HCT116 (cell line): ENCODE results near the gene ADAMTS20. TPM values are rescaled to one million over a fixed set of nuclear protein-coding genes. Genes with fewer than 3 reads are reported as not detected.

Source experiments
- ATAC-seq: fragments of 200-7000 bp; cut with Tn5 transposase; 2 replicates; pipeline ENCODE4 v1.9.1; 2020; ENCODE audit warnings: mild to moderate bottlenecking, moderate library complexity
- BruUV-seq: library from RNA; stranded (reverse); fragments of 400-500 nt; replicated peaks from 2 replicates; lab custom pipeline; 2021; lab: Mats Ljungman, UMichigan
- CTCF ChIA-PET: fragments of 300-600 bp; sonication (Branson Sonifier 250); formaldehyde crosslinking; loops from one replicate; lab custom pipeline; 2021; ENCODE audit warnings: antibody characterized with exemption; lab: Charles Lee
- POLR2A ChIA-PET: fragments of 300-600, 350-600 bp; sonication (Branson Sonifier 250); formaldehyde crosslinking; loops from one replicate; lab custom pipeline; 2021; ENCODE audit warnings: antibody characterized with exemption; lab: Charles Lee
- RAD21 ChIA-PET, 2 experiments: fragments of 300-600 bp; sonication (Branson Sonifier 250); formaldehyde crosslinking; loops; one replicate each; lab custom pipeline; 2023; ENCODE audit warnings: low total read pairs in 2 of 2; ENCODE audit not compliant: uncharacterized antibody in 2 of 2, unreplicated experiment in 2 of 2, low non-redundant PET in 1 of 2; lab: Charles Lee
- DNase-seq: peaks from one replicate; pipeline ENCODE4 v3.0.0-alpha.2; 2010; ENCODE audit warnings: low read depth, low spot score
- H2AFZ ChIP-seq: fragments of 200-600 bp; shearing (Covaris generic), sonication (generic); 2 replicates; pipeline ENCODE4 v1.6.1; 2017; ENCODE audit warnings: low read depth, mixed run types, mixed read lengths, antibody characterized with exemption, low read length; ENCODE audit not compliant: poor library complexity, severe bottlenecking
- H3K27ac ChIP-seq: 2 replicates; pipeline ENCODE4 v1.5.1; 2012; ENCODE audit warnings: low read depth, low read length
- H3K27me3 ChIP-seq: fragments of 200-600 bp; sonication (generic); 2 replicates; pipeline ENCODE4 v1.6.1; 2016; ENCODE audit warnings: mixed run types, low read length, mixed read lengths; ENCODE audit not compliant: insufficient read depth
- H3K36me3 ChIP-seq, 2 experiments: fragments of 200-500 bp in 1 of 2; fragments of 200-600 bp in 1 of 2; sonication (Bioruptor generic) in 1 of 2; sonication (generic) in 1 of 2; 2 replicates each; pipeline versions ENCODE4 v1.5.1 to v1.6.1; 2014 to 2016; ENCODE audit warnings: low read length in 2 of 2, inconsistent platforms in 1 of 2, mixed read lengths in 1 of 2, mixed run types in 1 of 2; ENCODE audit not compliant: insufficient read depth in 2 of 2, control insufficient read depth in 1 of 2
- H3K4me1 ChIP-seq, 2 experiments: fragments of 200-600 bp in 1 of 2; sonication (generic) in 1 of 2; 2 replicates each; pipeline versions ENCODE4 v1.5.1 to v1.6.1; 2012 to 2017; ENCODE audit warnings: low read length in 2 of 2, inconsistent platforms in 1 of 2, mild to moderate bottlenecking in 1 of 2, mixed read lengths in 1 of 2, mixed run types in 1 of 2, moderate library complexity in 1 of 2; ENCODE audit not compliant: insufficient read depth in 2 of 2, control insufficient read depth in 1 of 2
- H3K4me2 ChIP-seq: fragments of 200-600 bp; sonication (generic); 2 replicates; pipeline ENCODE4 v1.6.1; 2017; ENCODE audit warnings: mixed run types, low read length, mixed read lengths
- H3K4me3 ChIP-seq, 2 experiments: fragments of 200-600 bp in 1 of 2; sonication (generic) in 1 of 2; replicated peaks in 1 of 2; 2 replicates each; pipeline ENCODE4 v1.5.1; 2011 to 2016; ENCODE audit warnings: low read length in 2 of 2, control low read depth in 1 of 2, low read depth in 1 of 2, mild to moderate bottlenecking in 1 of 2, mixed read lengths in 1 of 2, mixed run types in 1 of 2
- H3K79me2 ChIP-seq: fragments of 200-600 bp; sonication (generic); 2 replicates; pipeline ENCODE4 v1.6.1; 2017; ENCODE audit warnings: mild to moderate bottlenecking, mixed run types, low read length, moderate library complexity, mixed read lengths; ENCODE audit not compliant: insufficient read depth
- H3K9ac ChIP-seq: fragments of 200-600 bp; sonication (generic); 2 replicates; pipeline ENCODE4 v1.6.1; 2016; ENCODE audit warnings: low read length, mixed read lengths
- H3K9me2 ChIP-seq: fragments of 200-600 bp; sonication (generic), shearing (Covaris generic); 2 replicates; pipeline ENCODE4 v1.6.1; 2017; ENCODE audit warnings: mixed run types, mild to moderate bottlenecking, moderate library complexity; ENCODE audit not compliant: insufficient read depth
- H3K9me3 ChIP-seq, 2 experiments: fragments of 200-500 bp in 1 of 2; fragments of 200-600 bp in 1 of 2; sonication (Bioruptor generic) in 1 of 2; sonication (generic) in 1 of 2; 2 replicates each; pipeline ENCODE4 v1.6.1; 2014 to 2017; ENCODE audit warnings: low read length in 2 of 2, mixed read lengths in 2 of 2, inconsistent platforms in 1 of 2, low read depth in 1 of 2, mild to moderate bottlenecking in 1 of 2, mixed run types in 1 of 2, moderate library complexity in 1 of 2; ENCODE audit not compliant: control insufficient read depth in 1 of 2, insufficient read depth in 1 of 2
- H4K20me1 ChIP-seq: fragments of 200-600 bp; sonication (generic), shearing (Covaris generic); 2 replicates; pipeline ENCODE4 v1.6.1; 2017; ENCODE audit warnings: mixed run types, mild to moderate bottlenecking, moderate library complexity; ENCODE audit not compliant: insufficient read depth
- CBX3 ChIP-seq: IDR thresholded peaks from 2 replicates; pipeline ENCODE4 v1.6.1; 2012; ENCODE audit warnings: low read depth
- EGR1 ChIP-seq: IDR thresholded peaks from 2 replicates; pipeline ENCODE4 v1.6.1; 2012; ENCODE audit warnings: low read depth
- EZH2 ChIP-seq: fragments of 200-600 bp; sonication (generic); IDR thresholded peaks from 2 replicates; pipeline ENCODE4 v1.6.1; 2017; ENCODE audit warnings: antibody characterized with exemption, mixed run types
- MAX ChIP-seq: IDR thresholded peaks from 2 replicates; pipeline ENCODE4 v1.6.1; 2012
- RAD21 ChIP-seq: IDR thresholded peaks from 2 replicates; pipeline ENCODE4 v1.6.1; 2012; ENCODE audit warnings: low read depth, mild to moderate bottlenecking
- REST ChIP-seq: IDR thresholded peaks from 2 replicates; pipeline ENCODE4 v1.6.1; 2012; ENCODE audit warnings: low read depth
- SIN3A ChIP-seq: IDR thresholded peaks from 2 replicates; pipeline ENCODE4 v1.6.1; 2012; ENCODE audit warnings: low read depth
- SP1 ChIP-seq: IDR thresholded peaks from 2 replicates; pipeline ENCODE4 v1.6.1; 2012; ENCODE audit warnings: low read depth
- TCF7L2 ChIP-seq: IDR thresholded peaks from 2 replicates; pipeline ENCODE4 v1.7.0; 2011; ENCODE audit warnings: borderline replicate concordance, inconsistent platforms; ENCODE audit not compliant: insufficient read depth, insufficient read length; ENCODE audit errors: extremely low read depth
- YY1 ChIP-seq: IDR thresholded peaks from 2 replicates; pipeline ENCODE4 v1.6.1; 2011; ENCODE audit warnings: low read length, low read depth, moderate library complexity, mild to moderate bottlenecking; ENCODE audit not compliant: insufficient replicate concordance; ENCODE audit errors: extremely low read depth
- ZFX ChIP-seq: fragments of 450-650 bp; IDR thresholded peaks from 2 replicates; pipeline ENCODE4 v1.6.1; 2017
- ZNF274 ChIP-seq: fragments of 200-500 bp; sonication (Bioruptor generic); IDR thresholded peaks from 2 replicates; pipeline ENCODE4 v1.6.1; 2014; ENCODE audit warnings: mild to moderate bottlenecking, low read depth, low read length, inconsistent platforms
- intact Hi-C: fragments of 100-400 bp; cut with micrococcal nuclease; formaldehyde crosslinking; loops from 2 replicates; pipeline ENCODE4 v1.10.0; 2022
- total RNA-seq: library from RNA; stranded (reverse); gene quantifications from one replicate; pipeline ENCODE4 v1.2.1, GENCODE V29; 2021; ENCODE audit not compliant: unreplicated experiment

ADAMTS20 gene
- total RNA-seq, 1 experiment from 2014 or later: not detected

- POLR2A ChIA-PET: no interaction called here
- intact Hi-C loops: no loop called here
- Histone ChIP-seq H3K27me3 (no peaks in the 10 kb centered on the region), H3K9ac (no peak overlapping the region), H3K79me2 (no peaks in the 10 kb centered on the region), H4K20me1 (no peaks in the 10 kb centered on the region), H3K9me2 (no peaks in the 10 kb centered on the region), H3K36me3 (no peaks in the 10 kb centered on the region), H3K4me1 (no peaks in the 10 kb centered on the region), H3K9me3 (no peaks in the 10 kb centered on the region; a peak in 1 of 4 replicates), H3K4me2 (no peak overlapping the region), H2AFZ (no peak overlapping the region), H3K4me3 (no peak overlapping the region), H3K27ac (no peak overlapping the region)
- CTCF ChIA-PET: interaction anchor here (1.4 kb wide), 1 partner anchor 15 kb away, joined by 6 read pairs; no protein-coding TSS in a partner anchor
- ATAC-seq (no peak), DNase-seq (no peak)
- TF ChIP-seq SP1 (no peak), EGR1 (no peak), REST (no peak), ZNF274 (no peak), EZH2 (no peak), YY1 (no peak), TCF7L2 (no peak), ZFX (no peak), MAX (no peak), RAD21 (no peak), CBX3 (no peak), SIN3A (no peak)
- no TSS peak for BruUV-seq
- RAD21 ChIA-PET: no interaction called here
These were observed 92.7 kb downstream of the ADAMTS20 start for GRCh38 chr12:43459285-43459684.
